ENCODE data around the gene WDR55. TPM values are rescaled to one million over a fixed set of nuclear protein-coding genes. Genes with fewer than 3 reads are reported as not detected.

Gene WDR55
- total and polyA plus RNA-seq, 2 of the 8 experiments (the other 6 are each of a cell fraction or from before 2014, with no cell fraction given), result 15.3 to 22.7 TPM

DNA sequence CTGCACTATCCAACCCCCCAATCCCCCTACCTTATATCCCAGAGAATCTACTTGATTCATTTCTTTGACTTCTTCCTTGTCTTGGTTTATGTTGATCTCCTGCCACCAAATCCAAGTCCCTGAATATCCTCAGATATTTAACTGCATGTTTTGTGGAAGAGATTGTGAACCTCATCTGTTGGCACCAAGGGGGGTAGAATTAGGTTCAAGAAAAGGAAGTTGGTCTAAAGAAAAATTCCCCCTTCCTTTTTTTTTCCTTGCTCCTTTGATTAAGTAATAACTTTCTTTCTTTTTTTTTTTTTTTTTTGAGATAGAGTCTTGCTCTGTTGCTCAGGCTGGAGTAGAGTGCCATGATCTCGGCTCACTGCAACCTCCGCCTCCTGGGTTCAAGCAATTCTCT lies 31.2 kb upstream of the WDR55 start:
- H2BK12ac ChIP-seq (ENCODE audit: low read depth, low read length), result no peak overlapping the region
- H2AFZ ChIP-seq (ENCODE audit: low read length), result no peak overlapping the region
- DNase-seq (ENCODE audit: low read depth in 1 of 2, low spot score in 2 of 2), result no peak
- H4K8ac ChIP-seq (ENCODE audit: extremely low read depth, insufficient read depth, low read length), result no peak overlapping the region
- H3K4me1 ChIP-seq (replicated peaks in 1 of 4; ENCODE audit: control insufficient read depth in 3 of 4, insufficient read depth in 4 of 4, low read length in 3 of 4), result peaks cover 0 to 2% (median 0%) of the 10 kb centered on the region in 4 experiments; a peak in 1 of 7 replicates
- no peak overlapping the region for H3K14ac ChIP-seq (ENCODE audit: insufficient read length)
- CTCF ChIA-PET (ENCODE audit: partially characterized antibody), result interaction anchor here (1.0 kb wide), 1 partner anchor 261 kb away, joined by 3 read pairs; no protein-coding TSS in a partner anchor
- H2BK5ac ChIP-seq (ENCODE audit: low read depth, low read length), result no peak overlapping the region
- no peak overlapping the region for H2BK15ac ChIP-seq (ENCODE audit: low read length)
- no peak overlapping the region for H3K18ac ChIP-seq (ENCODE audit: extremely low read depth, low read length)
- H3K27ac ChIP-seq (ENCODE audit: low read depth, low read length), result no peak overlapping the region
- POLR2A ChIA-PET (ENCODE audit: partially characterized antibody), result interaction anchor here (1.1 kb wide), 1 partner anchor 11 kb away, joined by 3 read pairs; no protein-coding TSS in a partner anchor
- H3K36me3 ChIP-seq (ENCODE audit: control insufficient read depth in 2 of 4, insufficient read depth in 4 of 4, low read length in 3 of 4), result no peaks in the 10 kb centered on the region
- FAIRE-seq, result no peak
- no peak overlapping the region for H3K56ac ChIP-seq (replicated peaks; ENCODE audit: insufficient read length, low read depth, low read length)
- H3K23ac ChIP-seq (ENCODE audit: insufficient read length), result no peak overlapping the region
- no peak for TF ChIP-seq EGR1 (IDR thresholded peaks at IDR 0.05; ENCODE audit: borderline replicate concordance, low read depth, low read length)
- TF ChIP-seq CREB1 (IDR thresholded peaks at IDR 0.05), result no peak
- no peak for TF ChIP-seq SIX5 (IDR thresholded peaks at IDR 0.05; ENCODE audit: low read depth, low read length)
- no peak for TF ChIP-seq SIRT6 (IDR thresholded peaks at IDR 0.05; ENCODE audit: low read length)
- no peak for TF ChIP-seq ASH2L (IDR thresholded peaks at IDR 0.05; ENCODE audit: low read length)
- no peak overlapping the region for H4K91ac ChIP-seq (replicated peaks; ENCODE audit: insufficient read length, low read length)
- no peaks in the 10 kb centered on the region for H3K27me3 ChIP-seq (replicated peaks in 1 of 4; ENCODE audit: control insufficient read depth in 3 of 4, extremely low read depth in 1 of 4, insufficient read depth in 3 of 4, low read length in 3 of 4)
- no peak overlapping the region for H3K4me2 ChIP-seq (ENCODE audit: insufficient read depth in 1 of 2, low read depth in 2 of 2, low read length in 2 of 2)
- H3K4ac ChIP-seq (replicated peaks; ENCODE audit: insufficient read length, low read depth, low read length), result no peak overlapping the region
- H2BK120ac ChIP-seq (replicated peaks; ENCODE audit: low read depth, low read length), result no peak overlapping the region
- H2AK5ac ChIP-seq (ENCODE audit: low read depth, low read length), result no peak overlapping the region
- H3K79me2 ChIP-seq (ENCODE audit: control insufficient read depth in 1 of 2, insufficient read depth in 2 of 2, low read length in 2 of 2), result no peaks in the 10 kb centered on the region
- H3K9me3 ChIP-seq (ENCODE audit: insufficient read depth in 2 of 2, low read depth in 1 of 2, low read length in 1 of 2), result peaks cover 14 to 20% of the 10 kb centered on the region in 2 experiments; a peak in 3 of 4 replicates
- no peaks in the 10 kb centered on the region for H3K79me1 ChIP-seq (ENCODE audit: low read depth, low read length)
- no peak overlapping the region for H4K5ac ChIP-seq (ENCODE audit: insufficient read length, low read depth, low read length)
- no peak overlapping the region for H3K4me3 ChIP-seq (ENCODE audit: extremely low read depth in 1 of 4, insufficient read depth in 2 of 4, low read depth in 3 of 4, low read length in 4 of 4)
- no peak overlapping the region for H3K9ac ChIP-seq (replicated peaks in 1 of 4; ENCODE audit: extremely low read depth in 1 of 4, low read depth in 3 of 4, low read length in 3 of 4)
- no peak overlapping the region for H2BK20ac ChIP-seq (ENCODE audit: low read length)
- WGBS, 2 experiments (ENCODE audit: extremely low coverage in 1 of 2, insufficient coverage in 1 of 2, insufficient read length in 1 of 2, insufficient replicate concordance in 2 of 2, low coverage in 1 of 2, low lambda C conversion rate in 2 of 2, missing lambda C conversion rate in 1 of 2), result 100% methylated on average over 1 of the region's 2 CpGs; no CpG with 5 or more reads in 1 of the 2 experiments
- no peaks in the 10 kb centered on the region for H3K23me2 ChIP-seq (ENCODE audit: low read depth, low read length)
- no peaks in the 10 kb centered on the region for H4K20me1 ChIP-seq (replicated peaks in 1 of 2; ENCODE audit: control insufficient read depth in 1 of 2, insufficient read depth in 2 of 2, low read length in 2 of 2)

All from H1 (cell line).